Esophagus squamous epithelium (tissue), 5 donors: ENCODE measurements around the gene NECTIN1. TPM values are rescaled to one million over a fixed set of nuclear protein-coding genes. Genes with fewer than 3 reads are reported as not detected.

ENCODE experiments used
- DNase-seq: peaks from one replicate; lab custom pipeline; 2025; lab: John Stamatoyannopoulos, UW
- H3K27ac ChIP-seq, 4 donors: fragments of 200-600 bp; sonication (generic); one replicate each; pipeline ENCODE4 v1.5.1; 2016 to 2019; ENCODE audit warnings: mild to moderate bottlenecking in 1 of 4
- H3K27me3 ChIP-seq, 4 donors: fragments of 200-600 bp; sonication (generic); 1 replicate in 3 of 4; 2 replicates in 1 of 4; pipeline versions ENCODE4 v1.5.1 to v1.6.0; 2017 to 2021; ENCODE audit warnings: antibody characterized with exemption in 1 of 4
- H3K36me3 ChIP-seq, 3 donors: fragments of 200-600 bp; sonication (generic); one replicate each; pipeline ENCODE4 v1.5.1; 2016 to 2019
- H3K4me1 ChIP-seq, 3 donors: fragments of 200-600 bp; sonication (generic); one replicate each; pipeline ENCODE4 v1.5.1; 2017 to 2019
- H3K4me3 ChIP-seq, 4 donors: fragments of 200-600 bp; sonication (generic); 1 replicate in 3 of 4; 2 replicates in 1 of 4; pipeline ENCODE4 v1.5.1; 2016 to 2019; ENCODE audit warnings: mild to moderate bottlenecking in 2 of 4, moderate library complexity in 1 of 4
- H3K9me3 ChIP-seq, 3 donors: fragments of 200-600 bp; sonication (generic); one replicate each; pipeline ENCODE4 v1.5.1; 2016 to 2019
- CTCF ChIP-seq, 6 experiments: fragments of 450-650 bp in 4 of 6; fragments of 200-600 bp in 2 of 6; sonication (generic) in 2 of 6; IDR thresholded peaks; one replicate each; pipeline ENCODE4 v1.5.1; 2016 to 2019; ENCODE audit warnings: antibody characterized with exemption in 6 of 6, mild to moderate bottlenecking in 4 of 6, moderate library complexity in 4 of 6
- POLR2A ChIP-seq, 4 donors: fragments of 450-650 bp; IDR thresholded peaks; one replicate each; pipeline ENCODE4 v1.6.1; 2017; ENCODE audit warnings: antibody characterized with exemption in 4 of 4, mild to moderate bottlenecking in 4 of 4, moderate library complexity in 3 of 4
- WGBS, 2 donors: methylation state at CpG; one replicate each; pipeline ENCODE4 v1.1.5; 2018; 5-methylcytosine and 5-hydroxymethylcytosine counted together
- intact Hi-C: fragments of 100-400 bp; cut with DNase I; formaldehyde crosslinking; loops from one replicate; pipeline ENCODE4 v1.15.0; 2022
- total RNA-seq, 4 donors: library from RNA; depleted of rRNA; stranded (reverse); fragments of >200 nt; gene quantifications; one replicate each; pipeline ENCODE4 v1.1.0, GENCODE V29; 2016
- donor health status: DM: yes; HTN: yes; CAD: no.

The NECTIN1 gene
- total RNA-seq, 4 donors from 2014 or later = 72.5 to 163 (median 117) TPM

GRCh38 chr11:119711476-119711875 is 17.5 kb downstream of the NECTIN1 start:
- H3K4me1 ChIP-seq = peaks cover 22 to 92% (median 26%) of the 10 kb centered on the region in 3 donors

GRCh38 chr11:119710417-119710816 is 18.6 kb downstream of the NECTIN1 start:
- intact Hi-C loops = no loop called here
- DNase-seq = no peak
- no peaks in the 10 kb centered on the region for H3K27me3 ChIP-seq
- peak overlapping the region in 2 of 4 donors; percentile 56 to 69 for H3K27ac ChIP-seq
- TF ChIP-seq CTCF (IDR thresholded peaks at IDR 0.05) = no peak
- TF ChIP-seq POLR2A (IDR thresholded peaks at IDR 0.05) = no peak
- H3K4me1 ChIP-seq = peaks cover 22 to 92% (median 26%) of the 10 kb centered on the region in 3 donors
- H3K9me3 ChIP-seq = no peaks in the 10 kb centered on the region
- no peak overlapping the region for H3K4me3 ChIP-seq
- 91 to 97% methylated on average over 2 of the region's 2 CpGs for WGBS, 2 donors
- H3K36me3 ChIP-seq = peaks cover 0 to 39% (median 0%) of the 10 kb centered on the region in 3 donors

More at GRCh38 chr11:119711476-119711875, 17.5 kb downstream of the NECTIN1 start:
- no peak for TF ChIP-seq POLR2A (IDR thresholded peaks at IDR 0.05)
- Histone ChIP-seq H3K9me3 (no peaks in the 10 kb centered on the region), H3K36me3 (peaks cover 0 to 35% (median 0%) of the 10 kb centered on the region in 3 donors), H3K27me3 (no peaks in the 10 kb centered on the region), H3K27ac (peak overlapping the region in 2 of 4 donors; percentile 81 to 84), H3K4me3 (no peak overlapping the region)
- intact Hi-C loops = no loop called here
- WGBS, 2 donors = 48 to 63% methylated on average over 3 of the region's 4 CpGs
- no peak for DNase-seq

- Histone ChIP-seq H3K27ac (peak overlapping the region in 3 of 4 donors; percentile 45 to 69 (median 56)), H3K4me3 (no peak overlapping the region), H3K27me3 (no peaks in the 10 kb centered on the region), H3K36me3 (peaks cover 0 to 45% (median 0%) of the 10 kb centered on the region in 3 donors), H3K4me1 (peaks cover 20 to 92% (median 26%) of the 10 kb centered on the region in 3 donors), H3K9me3 (no peaks in the 10 kb centered on the region)
- 52 to 58% methylated on average over 18 to 22 of the region's 22 CpGs for WGBS, 2 donors
- no peak for DNase-seq
- intact Hi-C loops = no loop called here
- no peak for TF ChIP-seq POLR2A (IDR thresholded peaks at IDR 0.05)
Observed at GRCh38 chr11:119709638-119710346, 19.2 kb downstream of the NECTIN1 start.

GRCh38 chr11:119709171-119709570 is 19.8 kb downstream of the NECTIN1 start:
- intact Hi-C loops = no loop called here
- Histone ChIP-seq H3K4me3 (no peak overlapping the region), H3K27ac (peak overlapping the region in 3 of 4 donors; percentile 45 to 69 (median 56)), H3K27me3 (no peaks in the 10 kb centered on the region), H3K9me3 (no peaks in the 10 kb centered on the region), H3K4me1 (peaks cover 14 to 91% (median 26%) of the 10 kb centered on the region in 3 donors), H3K36me3 (peaks cover 0 to 50% (median 0%) of the 10 kb centered on the region in 3 donors)
- WGBS, 2 donors = 72% methylated on average over 2 to 5 of the region's 9 CpGs
- TF ChIP-seq CTCF (IDR thresholded peaks at IDR 0.05) = no peak
- no peak for TF ChIP-seq POLR2A (IDR thresholded peaks at IDR 0.05)
- no peak for DNase-seq

- Histone ChIP-seq H3K4me1 (peaks cover 12 to 91% (median 25%) of the 10 kb centered on the region in 3 donors), H3K27me3 (no peaks in the 10 kb centered on the region), H3K4me3 (no peak overlapping the region), H3K27ac (peak overlapping the region in 2 of 4 donors; percentile 56 to 69), H3K9me3 (no peaks in the 10 kb centered on the region), H3K36me3 (peaks cover 0 to 57% (median 0%) of the 10 kb centered on the region in 3 donors)
- DNase-seq = no peak
- intact Hi-C loops = no loop called here
- WGBS, 2 donors = 62 to 66% methylated on average over 9 of the region's 9 CpGs
- TF ChIP-seq POLR2A (IDR thresholded peaks at IDR 0.05) (no peak), CTCF (IDR thresholded peaks at IDR 0.05) (no peak)
Observed at GRCh38 chr11:119708384-119708783, 20.6 kb downstream of the NECTIN1 start.

- Histone ChIP-seq H3K4me3 (no peak overlapping the region), H3K36me3 (peaks cover 0 to 50% (median 0%) of the 10 kb centered on the region in 3 donors), H3K27ac (peak overlapping the region in 2 of 4 donors; percentile 56 to 69), H3K27me3 (no peaks in the 10 kb centered on the region), H3K9me3 (no peaks in the 10 kb centered on the region), H3K4me1 (peaks cover 15 to 91% (median 30%) of the 10 kb centered on the region in 3 donors)
- TF ChIP-seq CTCF (IDR thresholded peaks at IDR 0.05) = peak in 1 of 6 experiments; percentile 26
- no peak for TF ChIP-seq POLR2A (IDR thresholded peaks at IDR 0.05)
- 66 to 71% methylated on average over 2 of the region's 2 CpGs for WGBS, 2 donors
- intact Hi-C loops = no loop called here
- no peak for DNase-seq
Observed at GRCh38 chr11:119706887-119707286, 22.1 kb downstream of the NECTIN1 start.
